H1 (cell line): ENCODE data around the gene PRMT9. TPM values are rescaled to one million over a fixed set of nuclear protein-coding genes. Genes with fewer than 3 reads are reported as not detected.

Experiments
- CTCF ChIA-PET: fragments of 300-600 bp; sonication (Branson Sonifier 250); formaldehyde crosslinking; loops from one replicate; lab custom pipeline; 2021; ENCODE audit not compliant: partially characterized antibody; lab: Charles Lee
- POLR2A ChIA-PET: fragments of 300-600 bp; sonication (Branson Sonifier 250); formaldehyde crosslinking; loops from one replicate; lab custom pipeline; 2021; ENCODE audit warnings: inconsistent platforms; ENCODE audit not compliant: partially characterized antibody; lab: Charles Lee
- DNase-seq, 2 experiments: peaks; one replicate each; pipeline versions ENCODE4 v3.0.0 to v3.0.0-alpha.2; 2010 to 2022; ENCODE audit warnings: low spot score in 2 of 2, low read depth in 1 of 2, mixed read lengths in 1 of 2
- FAIRE-seq: peaks from 2 replicates; lab custom pipeline; 2011; peaks lifted over from hg19 to GRCh38; lab: Jason Lieb, UNC
- H2AFZ ChIP-seq: 2 replicates; pipeline ENCODE4 v1.8.1; 2012; ENCODE audit warnings: low read length, inconsistent platforms
- H2AK5ac ChIP-seq: 2 replicates; pipeline ENCODE4 v1.6.1; 2013; ENCODE audit warnings: low read depth, low read length
- H2BK120ac ChIP-seq: replicated peaks from 2 replicates; pipeline ENCODE3; 2013; ENCODE audit warnings: low read depth, low read length, inconsistent platforms
- H2BK12ac ChIP-seq: 2 replicates; pipeline ENCODE4 v1.6.1; 2013; ENCODE audit warnings: low read depth, low read length
- H2BK15ac ChIP-seq: 2 replicates; pipeline ENCODE4 v1.6.1; 2013; ENCODE audit warnings: low read length
- H2BK20ac ChIP-seq: 2 replicates; pipeline ENCODE4 v1.6.1; 2013; ENCODE audit warnings: low read length
- H2BK5ac ChIP-seq: 2 replicates; pipeline ENCODE4 v1.6.1; 2013; ENCODE audit warnings: low read depth, low read length
- H3K14ac ChIP-seq: 2 replicates; pipeline ENCODE4 v1.6.1; 2013; ENCODE audit warnings: inconsistent platforms; ENCODE audit not compliant: insufficient read length
- H3K18ac ChIP-seq: 2 replicates; pipeline ENCODE4 v1.6.1; 2013; ENCODE audit warnings: low read length; ENCODE audit errors: extremely low read depth
- H3K23ac ChIP-seq: 2 replicates; pipeline ENCODE4 v1.6.1; 2013; ENCODE audit warnings: inconsistent platforms; ENCODE audit not compliant: insufficient read length
- H3K23me2 ChIP-seq: 2 replicates; pipeline ENCODE4 v1.6.1; 2013; ENCODE audit warnings: low read depth, low read length
- H3K27ac ChIP-seq: 2 replicates; pipeline ENCODE4 v1.6.1; 2011; ENCODE audit warnings: low read depth, low read length, inconsistent platforms
- H3K27me3 ChIP-seq, 4 experiments: replicated peaks in 1 of 4; 1 replicate in 1 of 4; 2 replicates in 3 of 4; pipeline versions ENCODE4 v1.6.1 to v1.8.1; 2011 to 2013; ENCODE audit warnings: low read length in 3 of 4, mild to moderate bottlenecking in 3 of 4, inconsistent platforms in 2 of 4, mixed read lengths in 2 of 4, moderate library complexity in 1 of 4; ENCODE audit not compliant: control insufficient read depth in 3 of 4, insufficient read depth in 3 of 4; ENCODE audit errors: extremely low read depth in 1 of 4
- H3K36me3 ChIP-seq, 4 experiments: 2 replicates each; pipeline versions ENCODE4 v1.6.1 to v1.8.1; 2011 to 2013; ENCODE audit warnings: mild to moderate bottlenecking in 4 of 4, low read length in 3 of 4, moderate library complexity in 2 of 4, control low read depth in 1 of 4, inconsistent platforms in 1 of 4; ENCODE audit not compliant: insufficient read depth in 4 of 4, control insufficient read depth in 2 of 4
- H3K4ac ChIP-seq: replicated peaks from 2 replicates; pipeline ENCODE3; 2013; ENCODE audit warnings: low read length, low read depth, mixed read lengths, inconsistent platforms; ENCODE audit not compliant: insufficient read length
- H3K4me1 ChIP-seq, 4 experiments: replicated peaks in 1 of 4; 1 replicate in 1 of 4; 2 replicates in 3 of 4; pipeline versions ENCODE4 v1.6.1 to v1.8.1; 2011 to 2013; ENCODE audit warnings: low read length in 3 of 4, inconsistent platforms in 2 of 4, mixed read lengths in 1 of 4; ENCODE audit not compliant: insufficient read depth in 4 of 4, control insufficient read depth in 3 of 4
- H3K4me2 ChIP-seq, 2 experiments: 2 replicates each; pipeline versions ENCODE4 v1.6.1 to v1.8.1; 2011 to 2013; ENCODE audit warnings: low read depth in 2 of 2, low read length in 2 of 2, control low read depth in 1 of 2, inconsistent platforms in 1 of 2, mild to moderate bottlenecking in 1 of 2; ENCODE audit not compliant: insufficient read depth in 1 of 2
- H3K4me3 ChIP-seq, 4 experiments: fragments of 200-600, 300-600 bp in 1 of 4; sonication (generic), shearing (Covaris generic), sonication (Bioruptor Twin) in 1 of 4; 2 replicates each; pipeline versions ENCODE4 v1.5.1 to v1.8.1; 2011 to 2016; ENCODE audit warnings: low read length in 4 of 4, low read depth in 3 of 4, control low read depth in 2 of 4, inconsistent platforms in 2 of 4, mild to moderate bottlenecking in 2 of 4, mixed read lengths in 1 of 4, moderate library complexity in 1 of 4; ENCODE audit not compliant: insufficient read depth in 2 of 4; ENCODE audit errors: extremely low read depth in 1 of 4
- H3K56ac ChIP-seq: replicated peaks from 2 replicates; pipeline ENCODE3; 2013; ENCODE audit warnings: low read depth, mild to moderate bottlenecking, mixed read lengths, low read length, inconsistent platforms; ENCODE audit not compliant: insufficient read length
- H3K79me1 ChIP-seq: 2 replicates; pipeline ENCODE4 v1.6.1; 2013; ENCODE audit warnings: low read depth, low read length, control low read depth
- H3K79me2 ChIP-seq, 2 experiments: 2 replicates each; pipeline versions ENCODE4 v1.6.1 to v1.8.1; 2012 to 2013; ENCODE audit warnings: low read length in 2 of 2, mild to moderate bottlenecking in 2 of 2, inconsistent platforms in 1 of 2; ENCODE audit not compliant: insufficient read depth in 2 of 2, control insufficient read depth in 1 of 2
- H3K9ac ChIP-seq, 4 experiments: replicated peaks in 1 of 4; 1 replicate in 1 of 4; 2 replicates in 3 of 4; pipeline versions ENCODE4 v1.6.1 to v1.8.1; 2011 to 2013; ENCODE audit warnings: low read depth in 3 of 4, low read length in 3 of 4, control low read depth in 2 of 4, mild to moderate bottlenecking in 2 of 4, moderate library complexity in 2 of 4, inconsistent platforms in 1 of 4; ENCODE audit errors: extremely low read depth in 1 of 4
- H3K9me3 ChIP-seq, 2 experiments: 2 replicates each; pipeline versions ENCODE4 v1.6.1 to v1.8.1; 2012 to 2013; ENCODE audit warnings: mild to moderate bottlenecking in 2 of 2, moderate library complexity in 2 of 2, control low read depth in 1 of 2, inconsistent platforms in 1 of 2, low read depth in 1 of 2, low read length in 1 of 2, mixed read lengths in 1 of 2; ENCODE audit not compliant: insufficient read depth in 2 of 2
- H4K20me1 ChIP-seq, 2 experiments: replicated peaks in 1 of 2; 2 replicates each; pipeline versions ENCODE3 to v1.8.1; 2011 to 2013; ENCODE audit warnings: inconsistent platforms in 2 of 2, low read length in 2 of 2, mild to moderate bottlenecking in 1 of 2; ENCODE audit not compliant: insufficient read depth in 2 of 2, control insufficient read depth in 1 of 2
- H4K5ac ChIP-seq: 2 replicates; pipeline ENCODE4 v1.6.1; 2013; ENCODE audit warnings: low read length, low read depth, mixed read lengths, inconsistent platforms; ENCODE audit not compliant: insufficient read length
- H4K8ac ChIP-seq: 2 replicates; pipeline ENCODE4 v1.8.0; 2013; ENCODE audit warnings: mild to moderate bottlenecking, moderate library complexity, low read length, inconsistent platforms; ENCODE audit not compliant: insufficient read depth; ENCODE audit errors: extremely low read depth
- H4K91ac ChIP-seq: replicated peaks from 2 replicates; pipeline ENCODE3; 2013; ENCODE audit warnings: low read length, mixed read lengths, inconsistent platforms; ENCODE audit not compliant: insufficient read length
- ASH2L ChIP-seq: fragments of 200-600, 300-600 bp; sonication (generic); IDR thresholded peaks from one replicate; pipeline ENCODE4 v1.7.1; 2017; ENCODE audit warnings: low read length
- CBX5 ChIP-seq: fragments of 300-800, 300-1000 bp; sonication (generic); IDR thresholded peaks from 2 replicates; pipeline ENCODE4 v1.7.1; 2016; ENCODE audit warnings: antibody characterized with exemption, low read length, low read depth
- EP300 ChIP-seq, 2 experiments: IDR thresholded peaks; 1 replicate in 1 of 2; 2 replicates in 1 of 2; pipeline ENCODE4 v1.6.1; 2011 to 2012; ENCODE audit warnings: low read depth in 2 of 2, low read length in 2 of 2, mild to moderate bottlenecking in 2 of 2, borderline replicate concordance in 1 of 2, inconsistent platforms in 1 of 2, moderate library complexity in 1 of 2
- EZH2 ChIP-seq: fragments of 200-600 bp; sonication (generic); IDR thresholded peaks from 2 replicates; pipeline ENCODE4 v1.7.1; 2012; ENCODE audit warnings: low read depth, mild to moderate bottlenecking, moderate library complexity, low read length, inconsistent platforms; ENCODE audit not compliant: severe bottlenecking
- FOSL1 ChIP-seq: IDR thresholded peaks from 2 replicates; pipeline ENCODE4 v1.6.1; 2011; ENCODE audit warnings: mild to moderate bottlenecking, low read depth, low read length, moderate library complexity; ENCODE audit not compliant: insufficient read depth
- HDAC6 ChIP-seq: IDR thresholded peaks from one replicate; pipeline ENCODE4 v1.7.1; 2012; ENCODE audit warnings: low read depth, mild to moderate bottlenecking, inconsistent platforms, low read length, moderate library complexity
- KDM5A ChIP-seq: fragments of 200-600 bp; IDR thresholded peaks from 2 replicates; pipeline ENCODE4 v1.7.1; 2012; ENCODE audit warnings: mild to moderate bottlenecking, low read length, inconsistent platforms, mixed read lengths
- POLR2AphosphoS5 ChIP-seq: IDR thresholded peaks from 2 replicates; pipeline ENCODE4 v1.6.1; 2011; ENCODE audit warnings: low read depth, low read length
- RAD21 ChIP-seq, 2 experiments: IDR thresholded peaks in 1 of 2; conservative IDR thresholded peaks in 1 of 2; 2 replicates each; pipeline ENCODE4 v1.6.1; 2011; ENCODE audit warnings: low read depth in 2 of 2, low read length in 2 of 2, improper control_type of control experiment in 1 of 2, inconsistent platforms in 1 of 2, mild to moderate bottlenecking in 1 of 2, moderate library complexity in 1 of 2
- SIX5 ChIP-seq: IDR thresholded peaks from 2 replicates; pipeline ENCODE4 v1.6.1; 2011; ENCODE audit warnings: mild to moderate bottlenecking, low read depth, low read length
- SP4 ChIP-seq: IDR thresholded peaks from 2 replicates; pipeline ENCODE4 v1.6.1; 2012; ENCODE audit warnings: low read length, inconsistent platforms
- SRF ChIP-seq: IDR thresholded peaks from 2 replicates; pipeline ENCODE4 v1.6.1; 2011; ENCODE audit warnings: mild to moderate bottlenecking, low read depth, low read length, moderate library complexity
- TAF7 ChIP-seq: optimal IDR thresholded peaks from 2 replicates; pipeline ENCODE3; 2011; ENCODE audit warnings: low read depth, mild to moderate bottlenecking, inconsistent platforms, low read length, moderate library complexity, borderline replicate concordance
- YY1 ChIP-seq: IDR thresholded peaks from 2 replicates; pipeline ENCODE4 v1.6.1; 2011; ENCODE audit warnings: low read depth, mild to moderate bottlenecking, low read length
- WGBS, 2 experiments: shearing (Covaris generic) in 1 of 2; methylation state at CpG; one replicate each; pipeline versions ENCODE4 v1.1.6 to v1.1.7; 2013 to 2015; ENCODE audit warnings: low lambda C conversion rate in 2 of 2, mixed read lengths in 2 of 2, inconsistent platforms in 1 of 2, low coverage in 1 of 2, missing lambda C conversion rate in 1 of 2; ENCODE audit not compliant: insufficient replicate concordance in 2 of 2, insufficient coverage in 1 of 2, insufficient read length in 1 of 2; ENCODE audit errors: extremely low coverage in 1 of 2, missing lambda C conversion rate in 1 of 2; 5-methylcytosine and 5-hydroxymethylcytosine counted together
- polyA plus RNA-seq, 7 experiments: library from polyadenylated mRNA; depleted of rRNA in 3 of 7; stranded (reverse) in 5 of 7; unstranded in 2 of 7; fragments of >200 nt in 5 of 7; fragments of 200-250 nt in 2 of 7; gene quantifications; 1 replicate in 5 of 7; 2 replicates in 1 of 7; 4 replicates in 1 of 7; pipeline versions ENCODE4 v1.2.1 to v1.2.3, GENCODE V29; 2011 to 2013; ENCODE audit warnings: missing spikeins in 2 of 7, mixed read lengths in 2 of 7
- total RNA-seq: library from RNA; stranded (reverse); fragmentation: NEBNext Ultra II Directional; extraction: Animal tissue kit (Norgen Biotek cat#: 25700); gene quantifications from 2 replicates; pipeline ENCODE4 v1.2.1, GENCODE V29; 2021

PRMT9 gene
- total and polyA plus RNA-seq, 2 of the 8 experiments (the other 6 are each of a cell fraction or from before 2014, with no cell fraction given) = 3.8 to 9.6 TPM

GRCh38 chr4:147589586-147589985, 94.4 kb downstream of the PRMT9 start:
- H2BK120ac ChIP-seq = no peak overlapping the region
- H2BK12ac ChIP-seq = no peak overlapping the region
- ChIA-PET CTCF (interaction anchor here (0.6 to 3.1 kb wide), 38 partner anchors 8 to 570 kb away, joined by 3 to 32 read pairs (median 4); partner anchors contain the start of gene EDNRA), POLR2A (interaction anchor here (1.2 kb wide), 1 partner anchor 245 kb away, joined by 3 read pairs; no protein-coding TSS in a partner anchor)
- H3K4ac ChIP-seq = peak overlapping the region; percentile 48
- peak overlapping the region; percentile 11; the same call in 1 of the 2 replicates for H2AFZ ChIP-seq
- no peak overlapping the region for H2BK20ac ChIP-seq
- H3K79me1 ChIP-seq = no peaks in the 10 kb centered on the region
- no peak overlapping the region for H3K4me2 ChIP-seq
- peaks cover 0 to 3% (median 0%) of the 10 kb centered on the region in 4 experiments; a peak in 1 of 7 replicates for H3K4me1 ChIP-seq
- no peak overlapping the region for H3K18ac ChIP-seq
- no peak overlapping the region for H2BK5ac ChIP-seq
- no peak overlapping the region; the same call in 1 of the 2 replicates for H4K8ac ChIP-seq
- no peak overlapping the region for H3K9ac ChIP-seq
- no peaks in the 10 kb centered on the region for H3K36me3 ChIP-seq
- no peak overlapping the region for H3K27ac ChIP-seq
- no peak for DNase-seq
- H3K4me3 ChIP-seq = no peak overlapping the region
- H4K91ac ChIP-seq = no peak overlapping the region
- H4K5ac ChIP-seq = no peak overlapping the region
- H3K27me3 ChIP-seq = no peaks in the 10 kb centered on the region
- no peak for FAIRE-seq
- no peaks in the 10 kb centered on the region for H3K23me2 ChIP-seq
- H3K9me3 ChIP-seq = peaks cover 3 to 4% of the 10 kb centered on the region in 2 experiments; a peak in 2 of 4 replicates
- no peak overlapping the region for H3K23ac ChIP-seq
- no peak overlapping the region for H3K14ac ChIP-seq
- H2AK5ac ChIP-seq = no peak overlapping the region
- no peaks in the 10 kb centered on the region for H4K20me1 ChIP-seq
- H3K79me2 ChIP-seq = no peaks in the 10 kb centered on the region
- H3K56ac ChIP-seq = no peak overlapping the region
- H2BK15ac ChIP-seq = no peak overlapping the region
- WGBS, 2 experiments = 87% methylated on average over 1 of the region's 1 CpG; no CpG with 5 or more reads in 1 of the 2 experiments
- no peak for TF ChIP-seq POLR2AphosphoS5
- TF ChIP-seq FOSL1 = no peak
- TF ChIP-seq HDAC6 = no peak
- TF ChIP-seq EZH2 = no peak
- no peak for TF ChIP-seq ASH2L
- TF ChIP-seq TAF7 = no peak
- TF ChIP-seq KDM5A = no peak
- no peak for TF ChIP-seq SRF
- TF ChIP-seq RAD21 (IDR thresholded peaks at IDR 0.05 in 1 of 2, conservative IDR thresholded peaks at IDR 0.05 in 1 of 2; ENCODE audit: low read depth in 2 of 2, low read length in 2 of 2) = no peak
- TF ChIP-seq SP4 = no peak
- TF ChIP-seq SIX5 = no peak
- no peak for TF ChIP-seq EP300 (IDR thresholded peaks at IDR 0.05; ENCODE audit: borderline replicate concordance in 1 of 2, low read depth in 2 of 2, low read length in 2 of 2)
- no peak for TF ChIP-seq CBX5
- no peak for TF ChIP-seq YY1
